Stimulated activated CD4-positive, alpha-beta T cell treated with anti-CD3 and anti-CD28 coated beads, TNF-alpha, amount 100 ng/mL, for 4 hours (primary cell): Measurements from ENCODE around the gene MMP10.

Experiments
- DNase-seq, 3 experiments: peaks; one replicate each; pipeline ENCODE4 v3.0.0-alpha.2; 2020; ENCODE audit warnings: low read depth in 3 of 3

MMP10 gene

GRCh38 chr11:102780491-102780918, at the start of gene MMP10:
TSS of gene MMP10 (minus strand) at chr11:102780628. CDS start at chr11:102780591, 37 bp downstream.
- DNase-seq, result no peak

DNA sequence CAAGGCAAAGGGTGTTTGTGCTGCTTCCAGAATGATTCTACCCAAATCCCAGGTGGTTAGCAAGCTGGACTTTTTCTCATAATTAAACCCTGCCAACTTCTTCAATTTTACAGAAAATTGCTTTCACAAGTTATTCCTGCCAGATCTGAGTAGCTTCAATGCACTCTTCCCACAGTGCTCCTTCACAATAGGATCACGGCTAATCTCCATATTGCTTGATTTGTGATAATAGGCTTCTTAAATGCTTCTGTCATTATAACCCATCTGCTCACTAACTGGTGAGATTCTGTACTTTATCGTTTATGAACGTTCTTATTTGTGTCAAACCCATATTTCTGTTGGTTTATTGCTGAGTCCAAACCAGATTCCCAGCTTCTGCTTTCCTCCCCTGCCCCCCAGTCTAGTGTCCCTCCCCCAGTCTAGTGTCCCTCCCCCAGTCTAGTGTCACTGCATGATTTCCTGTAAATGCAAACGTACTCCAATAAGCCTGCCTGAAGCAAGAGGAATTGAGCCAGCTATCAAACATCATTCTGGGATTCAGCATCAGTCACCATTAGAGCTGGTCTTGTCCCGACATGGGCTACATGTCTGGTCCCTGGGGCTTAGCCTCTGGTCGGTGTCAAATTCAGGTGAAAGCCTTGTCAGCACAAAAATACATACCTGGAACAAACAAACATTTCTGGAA, 49.0 kb upstream of the MMP10 start:
- no peak for DNase-seq

- DNase-seq, result no peak
Observed at GRCh38 chr11:102824556-102824955, 44.1 kb upstream of the MMP10 start.

- DNase-seq, result no peak
Observed at GRCh38 chr11:102819491-102819890, 39.1 kb upstream of the MMP10 start.

GRCh38 chr11:102813484-102813883, 33.1 kb upstream of the MMP10 start:
- DNase-seq, result no peak

GRCh38 chr11:102812188-102812587, 31.8 kb upstream of the MMP10 start:
- DNase-seq, result no peak

DNA sequence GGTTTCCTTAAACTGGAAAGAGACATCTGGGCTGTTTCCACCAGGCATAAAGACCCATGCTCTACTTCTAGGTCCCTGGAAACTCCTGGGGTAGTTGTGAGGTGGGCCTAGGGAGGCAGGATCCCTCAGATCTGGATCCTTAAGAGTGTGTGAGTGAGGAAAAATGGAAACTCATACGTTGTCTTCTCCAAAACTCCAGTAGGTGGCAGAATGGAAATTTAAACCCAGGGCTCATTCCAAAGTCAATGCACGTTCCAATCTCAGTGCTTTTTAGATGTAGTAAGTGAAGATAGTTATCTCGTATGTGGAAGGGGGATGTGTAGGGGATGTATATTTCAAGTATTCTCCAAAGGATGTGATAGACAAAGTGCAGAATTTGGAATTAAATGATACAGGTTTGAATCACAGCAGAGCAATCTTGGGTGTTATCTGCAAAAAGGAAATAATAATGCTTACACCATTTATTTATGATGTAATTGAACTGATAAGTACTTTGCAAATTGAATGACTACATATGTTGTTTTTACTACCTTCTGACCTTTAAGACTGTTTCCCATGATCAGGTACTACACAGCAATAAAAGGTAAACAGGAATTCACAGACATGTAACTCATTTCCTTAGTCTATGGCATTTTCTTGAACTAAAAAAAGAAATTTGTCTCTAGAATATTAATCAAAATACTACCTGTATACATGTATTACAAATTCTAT, 30.7 kb upstream of the MMP10 start:
- DNase-seq, result no peak

GRCh38 chr11:102809971-102810370, 29.5 kb upstream of the MMP10 start:
- DNase-seq, result no peak

GRCh38 chr11:102807921-102808320, 27.5 kb upstream of the MMP10 start:
- no peak for DNase-seq

DNA sequence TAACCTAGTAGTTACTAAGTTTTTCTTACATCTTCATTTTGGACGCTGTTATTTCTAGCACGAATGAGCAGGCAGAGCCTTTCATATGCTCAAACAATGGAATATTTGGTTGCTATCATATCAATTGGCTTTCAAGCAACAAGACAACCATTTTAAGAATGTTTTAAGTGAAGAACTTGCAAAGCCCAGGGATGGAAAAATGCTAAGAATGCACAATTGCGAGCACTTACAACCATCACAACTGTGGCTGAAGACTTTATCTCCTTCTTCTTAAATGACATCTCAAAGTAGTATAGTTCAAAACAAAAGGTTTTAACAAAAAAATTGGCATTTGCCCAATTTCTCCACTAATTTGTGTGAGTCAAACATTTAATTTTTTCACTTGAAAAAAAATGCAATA, 25.9 kb upstream of the MMP10 start:
- no peak for DNase-seq

DNA sequence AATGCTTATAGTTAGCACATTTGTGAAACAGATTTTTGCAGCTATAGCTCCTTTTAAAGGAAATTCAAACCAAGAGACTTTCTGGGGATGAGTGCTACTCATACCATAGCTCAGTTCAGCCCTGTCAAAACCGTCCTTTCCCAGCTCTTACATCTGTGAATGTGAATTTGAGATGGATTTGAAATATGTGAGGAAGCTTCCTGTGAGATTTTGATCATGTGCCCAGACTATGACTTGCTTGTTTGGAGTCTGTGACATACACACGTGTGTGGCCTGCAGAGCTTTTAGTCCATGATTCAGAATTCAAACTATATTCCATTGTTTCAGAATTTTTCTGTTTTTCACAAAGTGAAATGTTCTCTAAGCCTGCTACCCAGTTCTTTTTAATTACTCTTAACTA, 21.9 kb upstream of the MMP10 start:
- DNase-seq, result no peak

GRCh38 chr11:102800767-102801166, 20.3 kb upstream of the MMP10 start:
- DNase-seq, result no peak

DNA sequence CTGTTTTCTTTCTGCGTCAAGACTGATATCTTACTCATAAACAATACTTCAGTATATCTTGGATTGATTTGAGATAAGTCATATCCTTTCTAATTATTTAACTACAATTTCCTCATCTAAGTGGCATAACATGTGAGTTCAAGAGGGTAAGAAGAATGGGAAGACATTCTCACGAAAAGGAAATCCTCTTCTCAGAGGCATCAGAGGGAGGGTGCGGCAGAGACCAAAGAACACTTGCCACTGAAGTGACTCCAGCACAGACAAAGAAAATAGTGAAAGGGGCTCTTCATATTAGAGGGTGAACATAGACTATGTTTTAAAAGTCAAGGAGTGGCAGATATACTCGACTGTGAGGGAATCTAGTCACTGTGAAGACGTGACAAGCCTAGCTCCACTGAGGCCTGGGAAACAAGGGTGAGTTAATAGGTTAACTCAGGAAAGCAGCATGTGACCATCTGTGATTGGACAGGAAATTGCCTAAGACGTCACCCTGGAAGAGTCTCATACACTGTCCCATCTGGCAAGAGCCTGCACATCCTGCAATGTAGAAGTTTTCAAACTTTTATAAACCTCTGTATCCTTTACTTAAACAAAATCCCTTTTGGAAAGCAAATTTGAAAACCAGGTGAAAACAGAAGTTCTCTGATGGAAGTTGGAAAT, 19.4 kb upstream of the MMP10 start:
- DNase-seq, result no peak

DNA sequence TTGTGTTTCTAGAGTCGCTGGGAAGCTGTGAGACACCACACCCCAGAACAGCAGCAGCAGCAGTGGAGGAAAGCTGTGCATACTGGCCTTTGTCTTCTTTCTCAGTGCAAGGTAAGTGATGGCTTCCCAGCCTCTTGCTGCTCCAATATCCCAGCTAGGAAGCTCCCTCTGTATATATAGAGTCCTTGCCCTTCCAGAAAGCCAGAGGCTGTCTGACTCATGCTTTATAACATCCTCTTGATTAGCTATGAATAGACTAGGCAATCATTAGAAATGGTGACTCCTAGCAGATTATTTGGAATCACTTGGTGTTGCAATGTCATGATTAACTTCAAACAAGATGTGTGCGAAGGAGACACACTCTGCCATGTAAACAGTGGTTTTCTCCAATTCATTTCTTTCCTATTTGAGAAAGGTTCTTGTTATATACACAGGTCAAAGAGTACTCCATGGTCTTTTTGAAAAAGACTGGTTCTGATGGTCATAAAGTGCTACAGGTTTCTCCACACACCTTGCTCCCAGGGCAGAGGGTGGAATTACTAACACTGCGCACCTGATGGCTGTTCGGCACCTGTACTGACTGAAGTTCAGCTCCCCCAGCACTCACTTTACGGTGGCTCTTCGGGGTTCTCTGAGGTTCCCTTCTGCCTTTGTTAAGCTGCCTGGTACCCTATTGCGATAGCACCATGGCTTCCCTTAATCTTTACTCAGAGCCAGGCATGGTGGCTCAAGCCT, 17.8 kb upstream of the MMP10 start, which contains the start of gene MMP1:
Gene MMP1 (minus strand): TSS at position 149 of the 735 bp plus-strand sequence. CDS start 68 bp downstream, at position 81.
- no peak for DNase-seq

- DNase-seq, result no peak
Observed at GRCh38 chr11:102794382-102794781, 14.0 kb upstream of the MMP10 start.

- no peak for DNase-seq
Observed at GRCh38 chr11:102793677-102794290, 13.4 kb upstream of the MMP10 start.

DNA sequence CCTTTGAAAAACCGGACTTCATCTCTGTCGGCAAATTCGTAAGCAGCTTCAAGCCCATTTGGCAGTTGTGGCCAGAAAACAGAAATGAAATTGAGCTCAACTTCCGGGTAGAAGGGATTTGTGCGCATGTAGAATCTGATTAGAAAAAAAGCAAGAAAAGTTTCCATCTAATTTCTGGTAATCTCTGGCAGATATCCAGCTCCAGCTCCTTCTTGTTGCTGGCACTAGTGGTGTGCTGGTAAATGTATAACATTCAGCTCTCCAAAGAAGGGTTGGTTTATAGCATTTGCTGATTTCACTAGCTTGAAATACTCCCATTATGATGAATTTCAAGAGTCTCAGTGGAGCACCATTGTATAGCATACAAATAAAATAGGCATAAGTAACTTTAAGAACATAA, 12.2 kb upstream of the MMP10 start:
- no peak for DNase-seq

- no peak for DNase-seq
Observed at GRCh38 chr11:102791271-102792036, 11.0 kb upstream of the MMP10 start.

GRCh38 chr11:102788334-102788995, 8.0 kb upstream of the MMP10 start:
- DNase-seq, result no peak

DNA sequence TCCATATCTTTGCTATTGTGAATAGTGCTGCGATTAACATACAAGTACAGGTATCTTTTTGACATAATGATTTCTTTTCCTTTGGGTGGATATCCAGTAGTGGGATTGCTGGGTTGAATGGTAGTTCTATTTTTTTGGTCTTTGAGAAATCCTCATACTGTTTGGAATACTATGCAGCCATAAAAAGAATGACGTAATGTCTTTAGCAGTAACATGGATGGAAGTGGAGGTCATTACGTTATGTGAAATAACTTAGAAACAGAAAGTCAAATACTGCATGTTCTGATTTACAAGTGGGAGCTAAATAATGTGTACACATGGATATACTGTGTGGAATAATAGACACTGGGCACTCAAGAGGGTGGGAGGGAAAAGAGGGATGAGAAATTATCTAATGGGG, 4.0 kb upstream of the MMP10 start:
- no peak for DNase-seq
